ENCODE measurements around the gene CAMTA1. TPM values are rescaled to one million over a fixed set of nuclear protein-coding genes. Genes with fewer than 3 reads are reported as not detected.

CAMTA1 gene
- total and polyA plus RNA-seq, 8 donors, result 13.0 to 54.2 (median 23.6) TPM

- no peaks in the 10 kb centered on the region for H3K27me3 ChIP-seq
- no peak for ATAC-seq
- 71 to 83% methylated on average over 18 of the region's 18 CpGs for WGBS, 2 donors
- H3K9me3 ChIP-seq, result no peaks in the 10 kb centered on the region
- H3K4me1 ChIP-seq, result no peaks in the 10 kb centered on the region
- no peak overlapping the region for H3K4me3 ChIP-seq
- H3K27ac ChIP-seq, result no peak overlapping the region
- no peak for DNase-seq
- H3K36me3 ChIP-seq, result no peaks in the 10 kb centered on the region
- FAIRE-seq, result no peak
- no peak for TF ChIP-seq CTCF (IDR thresholded peaks at IDR 0.05)
- intact Hi-C loops (cut with DNase I), result no loop called here
Measured at GRCh38 chr1:7503691-7504437, 718.6 kb downstream of the CAMTA1 start.

- no peaks in the 10 kb centered on the region for H3K4me1 ChIP-seq
- H3K4me3 ChIP-seq, result no peak overlapping the region
- ATAC-seq (no peak), FAIRE-seq (no peak), DNase-seq (no peak)
- no peaks in the 10 kb centered on the region for H3K9me3 ChIP-seq
- no peak for TF ChIP-seq CTCF (IDR thresholded peaks at IDR 0.05)
- H3K36me3 ChIP-seq, result no peaks in the 10 kb centered on the region
- WGBS, 2 donors, result 64 to 78% methylated on average over 2 of the region's 2 CpGs
- no peak overlapping the region for H3K27ac ChIP-seq
- intact Hi-C loops (cut with DNase I), result no loop called here
- H3K27me3 ChIP-seq, result no peaks in the 10 kb centered on the region
Measured at GRCh38 chr1:7504438-7504720, 719.1 kb downstream of the CAMTA1 start.

- 79 to 84% methylated on average over 13 to 14 of the region's 14 CpGs for WGBS, 2 donors
Measured at GRCh38 chr1:7505094-7505770, 720.0 kb downstream of the CAMTA1 start.

GRCh38 chr1:7505771-7506453 is 720.7 kb downstream of the CAMTA1 start:
- ATAC-seq, result no peak
- Histone ChIP-seq H3K9me3 (no peaks in the 10 kb centered on the region), H3K27ac (no peak overlapping the region), H3K4me1 (no peaks in the 10 kb centered on the region), H3K27me3 (no peaks in the 10 kb centered on the region), H3K36me3 (no peaks in the 10 kb centered on the region), H3K4me3 (no peak overlapping the region)
- TF ChIP-seq CTCF (IDR thresholded peaks at IDR 0.05), result no peak
- WGBS, 2 donors, result 75 to 81% methylated on average over 16 of the region's 16 CpGs
- intact Hi-C loops (cut with DNase I), result no loop called here
- no peak for FAIRE-seq
- DNase-seq, result no peak

More at GRCh38 chr1:7505094-7505770, 720.0 kb downstream of the CAMTA1 start:
- Histone ChIP-seq H3K27ac (no peak overlapping the region), H3K27me3 (no peaks in the 10 kb centered on the region), H3K4me3 (no peak overlapping the region), H3K36me3 (no peaks in the 10 kb centered on the region), H3K4me1 (no peaks in the 10 kb centered on the region), H3K9me3 (no peaks in the 10 kb centered on the region)
- intact Hi-C loops (cut with DNase I), result no loop called here
- FAIRE-seq (no peak), DNase-seq (no peak), ATAC-seq (no peak)
- no peak for TF ChIP-seq CTCF (IDR thresholded peaks at IDR 0.05)
